Retinal pigment epithelial cell (primary cell): ENCODE results near the gene SNX21.

ENCODE experiments used
- DNase-seq: peaks from one replicate; pipeline ENCODE4 v3.0.0-alpha.2; 2010; ENCODE audit warnings: low read depth
- H3K4me3 ChIP-seq: 2 replicates; pipeline ENCODE4 v1.5.1; 2011; ENCODE audit warnings: mild to moderate bottlenecking, low read length, control low read depth, moderate library complexity
- TF ChIP-seq, protein P1 (sequence below): conservative IDR thresholded peaks from 2 replicates; pipeline ENCODE4 v1.5.1; 2011; ENCODE audit warnings: low read depth, low read length, control low read depth, inconsistent platforms

SNX21 gene

DNA sequence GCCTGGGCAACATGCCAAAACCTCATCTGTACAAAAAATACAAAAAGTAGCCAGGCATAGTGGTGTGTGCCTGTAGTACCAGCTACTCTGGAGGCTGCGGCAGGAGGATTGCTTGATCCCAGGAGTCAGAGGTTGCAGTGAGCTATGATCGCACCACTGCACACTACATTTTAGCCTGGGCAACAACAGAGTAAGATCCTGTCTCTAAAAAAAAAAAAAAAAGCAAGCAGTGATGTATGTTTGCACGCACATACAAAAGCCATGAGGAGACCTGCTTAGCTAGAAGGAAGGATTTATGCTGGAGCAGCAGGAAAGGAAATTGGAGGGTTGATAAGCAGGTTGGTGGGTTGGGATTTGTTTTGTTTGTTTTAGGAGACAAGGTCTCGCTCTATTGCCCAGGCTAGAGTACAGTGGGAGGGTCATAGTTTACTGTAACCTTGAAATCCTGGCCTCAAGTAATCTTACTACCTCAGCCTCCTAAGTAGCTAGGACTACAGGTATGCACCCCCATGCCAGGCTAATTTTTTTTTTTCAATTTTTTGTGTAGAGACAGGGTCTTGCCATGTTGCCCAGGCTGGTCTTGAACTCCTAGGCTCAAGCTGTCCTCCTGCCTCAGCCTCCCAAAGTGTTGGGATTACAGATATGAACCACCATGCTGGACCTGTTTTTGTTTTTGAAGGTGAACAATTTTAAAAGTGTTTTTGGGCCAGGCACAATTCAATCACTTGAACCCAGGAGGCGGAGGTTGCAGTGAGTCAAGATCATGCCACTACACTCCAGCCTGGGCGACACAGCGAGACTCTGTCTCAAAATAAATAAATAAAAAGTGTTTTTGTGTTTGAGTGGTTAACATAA, 27.8 kb downstream of the SNX21 start:
- no peak for DNase-seq
- TF ChIP-seq, protein P1, sequence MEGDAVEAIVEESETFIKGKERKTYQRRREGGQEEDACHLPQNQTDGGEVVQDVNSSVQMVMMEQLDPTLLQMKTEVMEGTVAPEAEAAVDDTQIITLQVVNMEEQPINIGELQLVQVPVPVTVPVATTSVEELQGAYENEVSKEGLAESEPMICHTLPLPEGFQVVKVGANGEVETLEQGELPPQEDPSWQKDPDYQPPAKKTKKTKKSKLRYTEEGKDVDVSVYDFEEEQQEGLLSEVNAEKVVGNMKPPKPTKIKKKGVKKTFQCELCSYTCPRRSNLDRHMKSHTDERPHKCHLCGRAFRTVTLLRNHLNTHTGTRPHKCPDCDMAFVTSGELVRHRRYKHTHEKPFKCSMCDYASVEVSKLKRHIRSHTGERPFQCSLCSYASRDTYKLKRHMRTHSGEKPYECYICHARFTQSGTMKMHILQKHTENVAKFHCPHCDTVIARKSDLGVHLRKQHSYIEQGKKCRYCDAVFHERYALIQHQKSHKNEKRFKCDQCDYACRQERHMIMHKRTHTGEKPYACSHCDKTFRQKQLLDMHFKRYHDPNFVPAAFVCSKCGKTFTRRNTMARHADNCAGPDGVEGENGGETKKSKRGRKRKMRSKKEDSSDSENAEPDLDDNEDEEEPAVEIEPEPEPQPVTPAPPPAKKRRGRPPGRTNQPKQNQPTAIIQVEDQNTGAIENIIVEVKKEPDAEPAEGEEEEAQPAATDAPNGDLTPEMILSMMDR: no peak
- H3K4me3 ChIP-seq: no peak overlapping the region

DNA sequence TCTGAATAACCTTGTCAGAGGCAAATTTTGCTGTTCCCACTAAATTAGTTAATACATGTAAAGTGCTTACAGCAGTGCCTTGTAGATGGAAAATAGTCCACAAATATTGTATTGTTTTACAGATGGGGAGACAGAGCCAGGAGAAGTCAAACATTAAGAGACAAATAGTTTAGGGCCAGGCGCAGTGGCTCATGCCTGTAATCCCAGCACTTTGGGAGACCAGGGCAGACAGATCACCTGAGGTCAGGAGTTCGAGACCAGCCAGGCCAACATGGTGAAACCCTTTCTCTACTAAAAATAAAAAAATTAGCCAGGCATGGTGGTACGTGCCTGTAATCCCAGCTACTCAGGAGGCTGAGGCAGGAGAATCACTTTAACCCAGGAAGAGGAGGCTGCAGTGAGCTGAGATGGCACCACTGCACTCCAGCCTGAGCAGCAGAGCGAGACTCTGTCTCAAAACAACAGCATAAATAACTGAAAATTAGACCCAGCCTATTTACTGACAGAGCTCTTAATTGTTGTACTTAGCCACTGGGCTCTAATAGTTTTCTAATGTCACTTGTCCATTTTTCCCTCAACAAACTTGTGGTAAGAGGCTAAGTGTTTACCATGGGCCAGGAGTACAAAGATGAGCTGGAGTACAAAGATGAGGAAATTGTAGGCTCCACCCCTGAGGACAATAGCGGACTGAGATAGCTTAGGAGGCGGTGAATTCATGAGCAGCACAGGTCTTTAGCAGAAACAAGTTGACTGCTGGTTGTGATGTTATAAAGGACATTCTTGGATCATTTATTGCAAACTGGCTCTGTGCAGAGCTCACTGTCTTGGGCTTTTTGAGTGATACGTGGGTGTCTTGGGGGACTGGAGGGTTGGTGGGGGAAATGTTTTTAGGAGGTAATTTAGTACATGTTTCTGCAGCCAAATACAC, 30.2 kb downstream of the SNX21 start:
- TF ChIP-seq, protein P1: no peak
- no peak overlapping the region for H3K4me3 ChIP-seq
- DNase-seq: no peak

- no peak overlapping the region for H3K4me3 ChIP-seq
- no peak for DNase-seq
- TF ChIP-seq, protein P1: no peak
These were observed 32.9 kb downstream of the SNX21 start for GRCh38 chr20:45866454-45866853.

- no peak for DNase-seq
- TF ChIP-seq, protein P1: no peak
- H3K4me3 ChIP-seq: no peak overlapping the region
These were observed 33.7 kb downstream of the SNX21 start for GRCh38 chr20:45867136-45867818.

DNA sequence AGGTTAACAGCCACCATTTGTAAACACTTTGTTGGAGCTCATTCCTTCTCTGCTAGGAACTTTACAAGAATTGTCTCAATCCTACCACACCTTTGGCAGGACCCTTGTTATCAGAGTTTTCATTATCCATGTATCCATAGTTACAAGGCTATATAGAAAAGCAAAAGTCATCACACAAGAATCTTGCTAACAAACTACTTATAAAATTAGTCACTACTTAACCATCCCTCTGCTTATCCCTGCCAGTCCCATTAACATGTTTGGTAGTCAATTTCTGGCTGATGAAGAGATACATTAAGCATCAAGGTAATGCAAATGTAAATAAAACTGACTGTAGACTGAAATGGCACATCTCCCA, 34.2 kb downstream of the SNX21 start:
- TF ChIP-seq, protein P1: no peak
- DNase-seq: peak; percentile 46
- H3K4me3 ChIP-seq: no peak overlapping the region

DNA sequence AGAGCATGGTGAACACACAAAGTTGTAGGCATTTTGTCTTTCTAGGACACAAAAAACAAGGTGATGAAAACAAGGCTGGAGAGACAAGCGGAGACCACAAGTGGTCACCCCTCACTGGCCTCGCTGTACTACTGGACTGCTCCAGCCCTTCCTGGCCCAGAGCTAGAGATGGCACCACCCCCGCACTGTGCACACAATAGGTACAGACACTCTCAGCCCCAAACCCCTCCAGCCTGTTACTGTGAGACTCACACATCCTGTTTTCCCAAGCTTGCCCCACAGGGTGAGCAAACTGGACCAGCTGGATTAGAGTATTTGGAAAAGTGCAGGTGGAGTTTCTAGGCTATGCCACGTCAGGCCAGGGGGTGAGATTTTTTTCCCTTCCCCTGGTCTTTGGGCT, 39.0 kb downstream of the SNX21 start:
- DNase-seq: no peak
- no peak overlapping the region for H3K4me3 ChIP-seq
- TF ChIP-seq, protein P1: no peak
